ENCODE results near the gene KIR2DL3.
"Not testable (repeated sequence)": the region's sequence is repeated elsewhere in the genome, so short reads cannot be mapped to it uniquely, and the experiment has no call there.

The KIR2DL3 gene

GRCh38 chr19:54738306-54738705, at the start of gene KIR2DL3:
TSS of gene KIR2DL3 (plus strand) at chr19:54738513. CDS start at chr19:54738546, 33 bp downstream.
- not testable (repeated sequence) for DNase-seq

- no peak for DNase-seq
Measured at GRCh38 chr19:54691582-54692297, 46.6 kb upstream of the KIR2DL3 start.

- no peak for DNase-seq
Measured at GRCh38 chr19:54692298-54692615, 46.1 kb upstream of the KIR2DL3 start.

- no peak for DNase-seq
Measured at GRCh38 chr19:54694648-54695047, 43.7 kb upstream of the KIR2DL3 start.

GRCh38 chr19:54696117-54696548, 42.2 kb upstream of the KIR2DL3 start:
- DNase-seq: no peak

GRCh38 chr19:54696766-54697165, 41.5 kb upstream of the KIR2DL3 start:
- no peak for DNase-seq

- DNase-seq: not testable (repeated sequence)
Measured at GRCh38 chr19:54697716-54698115, 40.6 kb upstream of the KIR2DL3 start.

- no peak for DNase-seq
Measured at GRCh38 chr19:54704928-54705327, 33.4 kb upstream of the KIR2DL3 start.

- peak; percentile 9 for DNase-seq
Measured at GRCh38 chr19:54707962-54708361, 30.4 kb upstream of the KIR2DL3 start.

GRCh38 chr19:54708781-54709180, 29.5 kb upstream of the KIR2DL3 start:
- DNase-seq: no peak

GRCh38 chr19:54709212-54709948, 28.9 kb upstream of the KIR2DL3 start:
- no peak for DNase-seq

- not testable (repeated sequence) for DNase-seq
Measured at GRCh38 chr19:54709956-54710355, 28.4 kb upstream of the KIR2DL3 start.

- DNase-seq: no peak
Measured at GRCh38 chr19:54724142-54724541, 14.2 kb upstream of the KIR2DL3 start, which contains the start of gene KIR3DL3. TSS of gene KIR3DL3 (plus strand) at chr19:54724442. CDS start at chr19:54724497, 55 bp downstream.

- DNase-seq: no peak
Measured at GRCh38 chr19:54724644-54725043, 13.7 kb upstream of the KIR2DL3 start.

GRCh38 chr19:54725321-54725720, 13.0 kb upstream of the KIR2DL3 start:
- DNase-seq: no peak

- no peak for DNase-seq
Measured at GRCh38 chr19:54727562-54727961, 10.8 kb upstream of the KIR2DL3 start.

- no peak for DNase-seq
Measured at GRCh38 chr19:54728167-54728566, 10.1 kb upstream of the KIR2DL3 start.

- DNase-seq: no peak
Measured at GRCh38 chr19:54729416-54730188, 8.7 kb upstream of the KIR2DL3 start.

GRCh38 chr19:54731191-54731590, 7.1 kb upstream of the KIR2DL3 start:
- DNase-seq: no peak

- no peak for DNase-seq
Measured at GRCh38 chr19:54738715-54739114, 402 bp downstream of the KIR2DL3 start.

GRCh38 chr19:54739587-54740497, 1.5 kb downstream of the KIR2DL3 start:
- DNase-seq: no peak

- DNase-seq: not testable (repeated sequence)
Measured at GRCh38 chr19:54741950-54742349, 3.6 kb downstream of the KIR2DL3 start.
